COR-L47 (cell line): ENCODE results near the gene FGR.

Source experiments
- DNase-seq: peaks from one replicate; lab custom pipeline; 2025; lab: John Stamatoyannopoulos, UW

FGR gene

DNA sequence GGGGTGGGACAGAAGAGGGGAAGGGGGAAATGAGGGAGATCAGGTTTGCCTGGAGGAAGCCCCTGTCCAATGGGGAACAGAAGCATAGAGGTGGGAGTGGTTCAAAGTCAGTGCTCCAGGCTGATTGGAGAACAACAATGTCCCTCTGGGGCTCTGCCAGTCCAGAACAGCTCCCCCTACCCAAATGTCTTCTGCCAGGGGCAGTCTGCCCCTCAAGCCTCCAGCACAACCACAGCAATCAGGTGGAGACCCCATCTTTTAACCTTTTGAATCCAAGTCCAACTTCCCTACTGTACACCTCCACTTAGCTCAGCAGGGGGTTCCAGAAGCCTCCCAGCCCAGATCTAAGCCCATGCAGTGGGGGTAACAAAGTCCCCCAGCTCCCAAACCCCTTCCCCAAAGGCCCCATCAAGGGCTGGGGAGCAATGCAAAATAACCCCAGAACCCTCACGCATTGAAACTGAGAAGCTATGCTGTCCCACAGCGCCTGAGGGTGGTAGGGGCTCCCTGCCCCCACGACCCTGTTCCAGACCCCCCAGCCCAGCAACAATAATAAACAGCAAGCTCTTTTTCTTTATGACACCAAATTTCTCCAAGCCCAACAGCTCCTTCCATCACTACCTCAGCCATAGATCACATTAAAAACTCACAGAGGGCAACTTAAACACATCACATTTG lies 34.3 kb downstream of the FGR start:
- no peak for DNase-seq

DNA sequence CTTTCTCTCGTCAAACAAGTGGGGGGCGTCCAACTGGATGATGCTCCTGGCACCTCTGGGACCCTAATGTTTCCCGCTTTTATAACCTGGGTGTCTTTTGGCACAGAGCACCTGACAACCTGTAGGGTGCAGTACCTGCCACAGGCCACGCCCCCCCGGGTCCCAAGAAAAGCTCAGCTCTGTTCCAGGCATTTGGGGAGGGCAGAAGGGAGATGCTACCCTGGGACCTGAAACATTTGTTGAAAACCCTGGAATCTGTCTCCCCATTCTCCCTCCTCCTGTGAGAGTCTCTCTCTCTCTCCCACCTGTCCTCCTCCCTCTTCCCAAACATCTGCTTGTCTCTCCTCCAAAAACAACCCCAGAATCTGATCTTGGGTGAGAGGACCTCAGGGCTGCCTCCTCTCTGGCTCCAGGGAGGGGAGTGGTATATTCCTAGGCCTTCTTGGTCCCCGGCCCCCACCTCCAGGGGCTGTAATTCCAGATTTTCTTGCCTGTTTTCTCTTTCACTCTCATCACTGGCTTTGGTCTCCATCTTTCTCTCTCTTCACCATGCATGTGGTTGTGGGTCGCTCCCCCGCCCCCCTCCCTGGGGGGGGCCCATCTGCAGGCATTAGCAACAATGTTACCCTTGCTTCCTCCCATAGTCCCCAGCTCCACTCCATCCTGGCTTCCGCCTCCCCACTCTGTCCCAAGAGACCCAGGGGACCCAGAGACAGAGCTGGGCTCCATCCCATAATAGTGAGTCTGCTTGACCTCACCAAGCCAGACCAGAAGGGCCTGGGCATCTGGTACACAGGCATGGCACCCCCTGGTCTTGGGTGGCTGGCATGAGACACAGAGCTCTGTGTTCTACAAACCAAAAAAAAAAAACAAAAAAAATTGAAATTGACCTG lies 35.1 kb downstream of the FGR start:
- no peak for DNase-seq

- DNase-seq, result peak; percentile 79
These were observed 36.0 kb downstream of the FGR start for GRCh38 chr1:27598902-27599528.

DNA sequence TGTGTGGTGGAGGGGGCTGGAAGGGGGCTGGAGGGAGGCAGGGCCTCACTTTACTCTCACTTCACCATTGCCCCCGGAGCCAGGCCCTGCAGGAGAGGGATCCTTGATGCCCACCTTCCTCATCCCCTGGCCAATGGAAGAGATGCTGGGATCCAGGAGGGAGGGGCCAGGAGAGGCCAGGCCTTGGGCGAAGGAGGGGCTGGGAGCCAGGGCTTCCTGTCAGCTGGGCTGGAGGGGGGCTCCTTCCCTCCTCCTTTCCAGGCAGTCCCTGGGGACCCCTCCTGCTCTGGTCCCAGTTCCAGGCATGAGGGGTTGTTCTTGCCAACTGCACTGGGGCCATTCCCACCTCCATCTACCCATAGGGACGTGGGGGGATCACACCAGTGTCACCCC lies 36.7 kb downstream of the FGR start:
- DNase-seq, result no peak

DNA sequence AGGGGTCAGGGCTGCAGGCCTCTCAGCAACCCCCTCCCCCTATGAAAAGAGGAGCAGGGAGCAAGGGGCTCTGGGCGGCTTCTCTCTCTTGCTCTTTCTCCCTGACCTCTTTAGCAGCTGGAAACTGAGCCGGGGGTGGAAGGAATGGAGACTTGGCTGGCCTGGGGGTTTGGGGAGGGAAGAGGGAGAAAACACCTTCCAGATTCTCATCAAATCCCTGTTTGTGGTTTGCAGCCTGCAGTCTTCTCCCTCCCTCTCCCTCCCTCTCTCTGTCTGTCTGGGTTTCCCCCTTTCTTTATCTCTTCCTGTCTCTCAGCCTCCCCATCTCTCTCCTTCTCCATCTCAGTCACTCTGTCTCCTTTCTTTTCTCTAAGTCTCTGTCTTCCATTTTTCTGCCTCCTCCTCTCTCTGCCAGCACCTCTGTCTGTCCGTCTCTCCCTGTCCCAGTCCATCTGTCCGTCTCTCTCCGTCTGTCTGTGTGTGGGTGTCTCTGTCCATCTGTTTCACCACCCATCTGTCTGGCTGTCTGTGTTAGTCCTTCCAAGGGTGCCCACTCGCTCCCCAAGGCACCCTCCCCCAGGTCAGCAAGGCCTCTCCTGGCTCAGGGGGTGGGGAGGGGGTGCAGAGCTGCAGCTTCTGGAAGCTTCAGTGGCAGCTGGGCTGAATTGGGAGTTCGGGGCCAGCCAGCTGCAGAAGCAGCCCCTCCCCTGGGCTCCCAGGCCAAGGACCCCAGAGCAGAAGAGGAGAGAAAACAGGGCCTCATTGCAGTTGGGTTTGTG lies 37.3 kb downstream of the FGR start:
- DNase-seq, result no peak

DNA sequence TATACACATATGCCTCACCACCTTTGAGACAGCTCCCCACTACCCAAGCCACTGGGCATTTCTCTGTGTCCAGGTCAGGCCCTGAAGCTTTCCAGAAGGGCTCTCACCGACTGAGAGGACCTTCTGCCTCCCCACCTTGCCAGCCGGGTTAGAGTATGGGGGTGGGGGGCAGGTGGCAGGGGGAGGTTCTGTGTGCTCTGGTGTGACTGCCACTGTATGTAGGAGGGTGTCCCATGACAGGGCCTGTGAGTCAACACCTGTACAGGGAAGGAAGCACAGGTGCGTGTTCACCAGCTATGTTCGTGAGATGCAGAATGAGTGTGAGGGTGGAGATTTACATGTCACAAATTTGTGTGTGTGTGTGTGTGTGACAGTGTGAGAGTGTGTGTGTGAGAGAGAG lies 38.0 kb downstream of the FGR start:
- DNase-seq, result no peak

GRCh38 chr1:27596261-27596660 lies 38.7 kb downstream of the FGR start:
- no peak for DNase-seq

GRCh38 chr1:27595597-27595996 lies 39.4 kb downstream of the FGR start:
- DNase-seq, result no peak

- no peak for DNase-seq
These were observed 40.1 kb downstream of the FGR start for GRCh38 chr1:27594564-27595510.

- no peak for DNase-seq
These were observed 41.1 kb downstream of the FGR start for GRCh38 chr1:27593678-27594563.

DNA sequence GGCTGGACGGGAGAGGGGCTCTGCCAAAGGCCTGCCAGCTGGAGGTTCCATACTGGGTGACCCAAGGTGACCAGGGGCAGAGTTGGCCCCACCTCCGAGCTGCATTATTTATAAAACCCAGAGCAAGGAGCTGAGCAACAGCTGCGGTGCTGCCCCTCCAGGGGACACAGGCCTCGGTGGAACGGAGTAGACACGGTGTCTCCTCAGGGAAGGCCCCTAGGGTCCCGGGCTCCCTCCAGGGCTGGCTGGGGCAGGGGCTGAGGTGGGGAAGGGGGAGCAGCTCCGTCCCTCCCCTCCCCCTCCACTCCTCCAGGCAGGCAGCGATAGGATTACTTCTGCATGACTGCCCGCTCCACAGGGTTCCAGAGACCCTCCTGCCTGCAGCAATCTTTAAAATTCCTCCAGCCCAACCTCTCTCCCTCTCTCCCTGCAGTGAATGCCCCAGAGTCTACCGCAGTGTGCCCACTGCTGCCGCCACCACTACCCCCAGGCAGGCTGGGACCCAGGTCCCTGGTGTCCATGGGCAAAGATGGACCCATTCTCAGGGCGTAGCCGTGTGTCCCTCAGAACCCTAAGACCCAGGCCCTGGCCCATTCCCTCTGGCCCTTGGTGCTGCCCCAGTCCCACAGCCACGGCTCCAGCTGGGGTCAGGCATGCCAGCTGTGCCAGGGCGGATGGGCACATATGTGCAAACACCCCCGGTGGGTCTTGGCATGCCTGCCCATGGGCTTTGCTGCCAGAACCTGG lies 41.9 kb downstream of the FGR start:
- no peak for DNase-seq

GRCh38 chr1:27592232-27592930 lies 42.6 kb downstream of the FGR start:
- DNase-seq, result peak; percentile 73

DNA sequence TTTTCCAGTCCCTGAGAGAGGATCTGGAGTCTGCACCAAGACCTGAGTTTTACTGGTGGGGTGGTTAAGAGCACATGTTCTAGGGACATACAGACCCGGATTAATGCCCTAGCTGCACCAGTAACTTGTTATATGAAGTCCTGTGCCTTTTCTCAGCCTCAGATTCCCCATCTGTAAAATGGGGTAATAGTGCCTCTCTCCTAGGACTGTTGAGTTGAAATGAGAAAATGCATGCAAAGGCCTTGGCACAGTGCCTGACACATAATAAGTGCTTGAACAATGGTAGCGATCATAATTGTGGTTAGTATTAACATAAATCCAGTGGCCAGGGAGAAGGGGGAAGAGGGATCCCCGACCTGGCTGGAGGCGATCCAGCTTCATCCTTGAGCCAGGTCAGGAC lies 43.4 kb downstream of the FGR start:
- DNase-seq, result peak; percentile 86

GRCh38 chr1:27590917-27591508 lies 44.0 kb downstream of the FGR start:
- DNase-seq, result no peak

DNA sequence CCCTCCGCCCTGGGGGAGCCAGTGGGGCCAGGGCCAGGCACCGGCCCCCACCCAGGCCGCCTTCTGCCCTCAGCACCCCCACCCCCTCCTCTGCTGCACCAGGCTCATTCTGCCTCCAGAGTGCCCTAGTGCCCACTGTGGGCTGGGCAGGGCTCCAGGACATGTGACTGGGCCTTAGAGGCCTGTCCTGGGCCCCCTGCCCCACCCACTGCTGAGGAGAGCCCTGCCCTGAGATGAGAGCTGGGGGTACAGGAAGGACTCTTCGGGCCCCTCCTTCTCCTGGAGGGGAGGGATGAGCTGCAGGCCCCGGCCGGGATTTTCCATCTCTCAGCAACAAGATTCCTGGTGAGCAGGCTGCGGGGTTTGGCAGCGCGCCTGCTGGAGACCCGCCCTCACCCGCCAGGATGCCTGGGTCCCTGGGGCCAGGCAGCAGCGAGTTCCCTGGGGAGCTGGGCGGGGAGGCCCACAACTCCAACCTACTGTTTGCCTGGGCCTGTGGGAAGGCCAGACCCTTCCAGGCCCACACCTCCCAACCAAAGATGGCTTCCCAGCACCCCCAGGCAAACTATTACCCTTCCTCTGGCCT lies 45.1 kb downstream of the FGR start:
- peak; percentile 95 for DNase-seq

- DNase-seq, result no peak
These were observed 45.5 kb downstream of the FGR start for GRCh38 chr1:27589441-27589840.

GRCh38 chr1:27588256-27589232 lies 46.4 kb downstream of the FGR start:
- no peak for DNase-seq
